Nephron progenitor cell (in vitro differentiated cells): ENCODE data around the gene MYO1C.

Experiments
- DNase-seq: peaks from one replicate; pipeline ENCODE4 v3.0.0; 2021
- H3K27ac Mint-ChIP-seq: 2 replicates; pipeline ENCODE4 v1.8.0; 2021; ENCODE audit warnings: mild to moderate bottlenecking, moderate library complexity, mixed read lengths
- H3K27me3 Mint-ChIP-seq: 2 replicates; pipeline ENCODE4 v1.8.0; 2021; ENCODE audit warnings: mild to moderate bottlenecking, low read depth, mixed read lengths; ENCODE audit not compliant: poor library complexity
- H3K36me3 Mint-ChIP-seq: 2 replicates; pipeline ENCODE4 v1.8.0; 2021; ENCODE audit warnings: low read depth, mixed read lengths
- H3K4me1 Mint-ChIP-seq: 2 replicates; pipeline ENCODE4 v1.8.0; 2021; ENCODE audit warnings: mixed read lengths
- H3K4me3 Mint-ChIP-seq: 2 replicates; pipeline ENCODE4 v1.8.0; 2021; ENCODE audit warnings: mild to moderate bottlenecking, moderate library complexity, mixed read lengths
- H3K9me3 Mint-ChIP-seq: 2 replicates; pipeline ENCODE4 v1.8.0; 2021; ENCODE audit warnings: mild to moderate bottlenecking, moderate library complexity, mixed read lengths
- CTCF ChIP-seq: fragments of 200-600 bp; sonication (generic); IDR thresholded peaks from 2 replicates; pipeline ENCODE4 v1.5.0; 2021; ENCODE audit warnings: antibody characterized with exemption

Gene MYO1C

GRCh38 chr17:1490643-1491442, 1.6 kb downstream of the MYO1C start:
- Mint-ChIP-seq H3K4me1 (peaks cover 45% of the 10 kb centered on the region), H3K36me3 (no peaks in the 10 kb centered on the region), H3K27me3 (peaks cover 36% of the 10 kb centered on the region), H3K4me3 (peak overlapping the region; percentile 82), H3K9me3 (no peaks in the 10 kb centered on the region), H3K27ac (no peak overlapping the region)
- TF ChIP-seq CTCF = no peak
- peak; percentile 66 for DNase-seq

GRCh38 chr17:1488826-1489270, 3.6 kb downstream of the MYO1C start:
- H3K36me3 Mint-ChIP-seq = no peaks in the 10 kb centered on the region
- no peak for DNase-seq
- TF ChIP-seq CTCF = no peak
- no peaks in the 10 kb centered on the region for H3K9me3 Mint-ChIP-seq
- H3K4me3 Mint-ChIP-seq = peak overlapping the region; percentile 82
- peaks cover 37% of the 10 kb centered on the region for H3K27me3 Mint-ChIP-seq
- peak overlapping the region; percentile 45 for H3K27ac Mint-ChIP-seq
- H3K4me1 Mint-ChIP-seq = peaks cover 55% of the 10 kb centered on the region

- TF ChIP-seq CTCF = no peak
- peaks cover 54% of the 10 kb centered on the region for H3K4me1 Mint-ChIP-seq
- H3K36me3 Mint-ChIP-seq = no peaks in the 10 kb centered on the region
- peak; percentile 94 for DNase-seq
- H3K9me3 Mint-ChIP-seq = no peaks in the 10 kb centered on the region
- H3K27ac Mint-ChIP-seq = no peak overlapping the region
- peaks cover 31% of the 10 kb centered on the region for H3K27me3 Mint-ChIP-seq
- peak overlapping the region; percentile 83 for H3K4me3 Mint-ChIP-seq
Measured at GRCh38 chr17:1487939-1488825, 4.3 kb downstream of the MYO1C start.

GRCh38 chr17:1486802-1487695, 5.4 kb downstream of the MYO1C start:
- TF ChIP-seq CTCF = no peak
- peak; percentile 47 for DNase-seq
- peaks cover 26% of the 10 kb centered on the region for H3K27me3 Mint-ChIP-seq
- H3K4me1 Mint-ChIP-seq = peaks cover 54% of the 10 kb centered on the region
- H3K4me3 Mint-ChIP-seq = peak overlapping the region; percentile 83
- H3K27ac Mint-ChIP-seq = no peak overlapping the region
- peaks cover 3% of the 10 kb centered on the region for H3K36me3 Mint-ChIP-seq
- no peaks in the 10 kb centered on the region for H3K9me3 Mint-ChIP-seq

- Mint-ChIP-seq H3K27me3 (peaks cover 23% of the 10 kb centered on the region), H3K4me1 (peaks cover 61% of the 10 kb centered on the region), H3K27ac (no peak overlapping the region), H3K36me3 (peaks cover 15% of the 10 kb centered on the region), H3K9me3 (no peaks in the 10 kb centered on the region), H3K4me3 (no peak overlapping the region)
- DNase-seq = peak; percentile 82
- TF ChIP-seq CTCF = no peak
Measured at GRCh38 chr17:1485423-1486376, 6.8 kb downstream of the MYO1C start.
